Measurements from ENCODE around the gene CCDC197. TPM values are rescaled to one million over a fixed set of nuclear protein-coding genes. Genes with fewer than 3 reads are reported as not detected.
A peak's percentile ranks its signal among the peaks of the same experiment; 100 is the strongest.

Gene CCDC197
- total and polyA plus RNA-seq, 2 of the 4 experiments (the other 2 are of a cell fraction), result not detected

- no peaks in the 10 kb centered on the region for H4K20me1 ChIP-seq (ENCODE audit: insufficient read depth, low read length)
- no peak overlapping the region for H3K56ac ChIP-seq (ENCODE audit: extremely low read depth, insufficient read depth, low read length)
- H3K4me1 ChIP-seq (ENCODE audit: control insufficient read depth, insufficient read depth, low read length), result peaks cover 24% of the 10 kb centered on the region
- WGBS, 2 experiments (ENCODE audit: extremely low coverage in 2 of 2, insufficient read length in 1 of 2), result no CpG with 5 or more reads among the region's 7 CpGs
- H3K18ac ChIP-seq (ENCODE audit: low read depth, low read length), result peak overlapping the region; percentile 58
- intact Hi-C loops (cut with micrococcal nuclease), result loop anchor here (5.0 kb wide), 1 partner anchor 44 kb away; no protein-coding TSS in a partner anchor
- H3K27ac ChIP-seq (ENCODE audit: insufficient read depth, low read length), result 0 out of 2 replicates have a peak overlapping the region, but pooled peaks have one; percentile 22
- peak overlapping the region; percentile 17; the same call in 1 of the 2 replicates for H3K23ac ChIP-seq (ENCODE audit: low read depth, low read length)
- H2BK20ac ChIP-seq (ENCODE audit: low read depth, low read length), result peak overlapping the region; percentile 71
- in situ Hi-C loops (cut with MboI; ENCODE audit: low sequenced_read_pairs), result no loop called here
- CTCF ChIA-PET, result no interaction called here
- H4K5ac ChIP-seq (ENCODE audit: low read depth, low read length), result peak overlapping the region; percentile 15; the same call in 1 of the 2 replicates
- no TSS peak for BruUV-seq (replicated peaks)
- peak overlapping the region; percentile 71 for H3K4ac ChIP-seq (ENCODE audit: low read depth, low read length)
- POLR2A ChIA-PET (ENCODE audit: unreplicated experiment), result no interaction called here
- H4K91ac ChIP-seq (ENCODE audit: insufficient read depth, low read depth, low read length), result peak overlapping the region; percentile 64
- peak overlapping the region; percentile 19 to 69 for H4K8ac ChIP-seq (ENCODE audit: low read depth in 2 of 2, low read length in 2 of 2)
- H3K36me3 ChIP-seq (ENCODE audit: control insufficient read depth, insufficient read depth, low read length), result no peaks in the 10 kb centered on the region
- no peak overlapping the region for H3K4me3 ChIP-seq (ENCODE audit: insufficient read depth, low read depth, low read length)
- H2AK5ac ChIP-seq (ENCODE audit: low read depth, low read length), result peak overlapping the region; percentile 85
- peak overlapping the region; percentile 46 for H2BK5ac ChIP-seq (ENCODE audit: low read depth, low read length, poor library complexity, severe bottlenecking)
- peaks cover 2% of the 10 kb centered on the region; the same call in 1 of the 2 replicates for H3K27me3 ChIP-seq (ENCODE audit: control insufficient read depth, insufficient read depth, low read length)
- dilution Hi-C loops (cut with HindIII; ENCODE audit: low sequenced_read_pairs, unreplicated experiment), result no loop called here
- H2BK120ac ChIP-seq (ENCODE audit: low read depth, low read length), result peak overlapping the region; percentile 67
- peak overlapping the region; percentile 67 for H2AFZ ChIP-seq (replicated peaks; ENCODE audit: low read length, poor library complexity)
- no peak for ATAC-seq (ENCODE audit: low read depth)
- H2BK15ac ChIP-seq (ENCODE audit: low read depth, low read length), result peak overlapping the region; percentile 96
- no peaks in the 10 kb centered on the region for H3K9me3 ChIP-seq (ENCODE audit: control insufficient read depth, insufficient read depth, low read length)
- TF ChIP-seq ELK1 (IDR thresholded peaks at IDR 0.05; ENCODE audit: borderline replicate concordance, low read depth, low read length) (no peak), NFE2L2 (IDR thresholded peaks at IDR 0.05; ENCODE audit: low read depth, low read length) (no peak)
- H3K14ac ChIP-seq (replicated peaks; ENCODE audit: low read depth, low read length), result peak overlapping the region; percentile 10
- peaks cover 24% of the 10 kb centered on the region for H3K9me1 ChIP-seq (ENCODE audit: insufficient read depth, low read length)
- no peaks in the 10 kb centered on the region for H3K79me1 ChIP-seq (ENCODE audit: low read depth in 1 of 2, low read length in 2 of 2)
- no peak for DNase-seq
- H3K4me2 ChIP-seq (ENCODE audit: low read depth, low read length), result peak overlapping the region; percentile 27; the same call in 1 of the 2 replicates
- H2AK9ac ChIP-seq (replicated peaks; ENCODE audit: low read depth, low read length, poor library complexity), result peak overlapping the region; percentile 31
- no peak overlapping the region for H3K9ac ChIP-seq (ENCODE audit: low read depth, low read length)
These were observed 38.4 kb upstream of the CCDC197 start for GRCh38 chr14:93958567-93959238.

Data from IMR-90 (cell line).